ENCODE data around the gene BARX1. TPM values are rescaled to one million over a fixed set of nuclear protein-coding genes. Genes with fewer than 3 reads are reported as not detected.
A peak's percentile ranks its signal among the peaks of the same experiment; 100 is the strongest.

The BARX1 gene
- total RNA-seq, 1 donor from 2014 or later: not detected

DNA sequence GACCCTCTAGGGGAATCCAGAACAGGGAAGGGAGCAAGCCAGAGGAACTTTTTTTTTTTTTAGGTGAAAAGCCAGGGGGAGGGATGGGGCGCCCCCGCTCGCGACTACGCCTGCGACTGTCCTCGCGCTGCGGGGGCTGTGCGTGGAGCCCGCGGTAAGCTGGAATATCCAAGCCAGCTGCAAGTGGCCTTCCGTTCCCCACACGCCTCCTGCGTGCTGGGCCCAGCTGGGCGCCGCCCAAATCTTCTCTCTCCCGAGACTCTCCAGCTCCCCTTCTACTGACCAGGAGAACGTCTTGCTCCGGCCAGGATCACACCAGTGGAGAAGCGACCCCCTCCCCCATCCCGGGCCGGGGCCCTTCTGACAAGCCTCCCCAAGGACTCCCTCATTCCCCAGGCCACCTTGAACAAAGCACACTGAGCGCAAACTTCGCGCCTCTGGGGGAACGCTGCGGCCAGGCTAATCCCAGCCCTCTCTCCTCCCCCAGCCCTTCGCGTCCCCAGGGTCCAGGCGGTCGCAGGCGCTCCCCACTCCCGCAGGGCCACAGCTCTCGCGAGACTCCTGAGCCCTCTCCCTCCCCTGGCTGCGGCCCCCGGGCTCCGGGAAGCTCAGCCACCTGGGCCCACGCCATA is 6.6 kb downstream of the BARX1 start:
- intact Hi-C loops (cut with micrococcal nuclease): no loop called here
- H3K4me1 ChIP-seq: peaks cover 53% of the 10 kb centered on the region
- H3K27me3 ChIP-seq (ENCODE audit: low read depth): peaks cover 100% of the 10 kb centered on the region
- H3K9me3 ChIP-seq (replicated peaks): no peaks in the 10 kb centered on the region
- H3K36me3 ChIP-seq: no peaks in the 10 kb centered on the region
- DNase-seq: no peak
- no peak overlapping the region for H3K4me3 ChIP-seq
- TF ChIP-seq, protein P1, sequence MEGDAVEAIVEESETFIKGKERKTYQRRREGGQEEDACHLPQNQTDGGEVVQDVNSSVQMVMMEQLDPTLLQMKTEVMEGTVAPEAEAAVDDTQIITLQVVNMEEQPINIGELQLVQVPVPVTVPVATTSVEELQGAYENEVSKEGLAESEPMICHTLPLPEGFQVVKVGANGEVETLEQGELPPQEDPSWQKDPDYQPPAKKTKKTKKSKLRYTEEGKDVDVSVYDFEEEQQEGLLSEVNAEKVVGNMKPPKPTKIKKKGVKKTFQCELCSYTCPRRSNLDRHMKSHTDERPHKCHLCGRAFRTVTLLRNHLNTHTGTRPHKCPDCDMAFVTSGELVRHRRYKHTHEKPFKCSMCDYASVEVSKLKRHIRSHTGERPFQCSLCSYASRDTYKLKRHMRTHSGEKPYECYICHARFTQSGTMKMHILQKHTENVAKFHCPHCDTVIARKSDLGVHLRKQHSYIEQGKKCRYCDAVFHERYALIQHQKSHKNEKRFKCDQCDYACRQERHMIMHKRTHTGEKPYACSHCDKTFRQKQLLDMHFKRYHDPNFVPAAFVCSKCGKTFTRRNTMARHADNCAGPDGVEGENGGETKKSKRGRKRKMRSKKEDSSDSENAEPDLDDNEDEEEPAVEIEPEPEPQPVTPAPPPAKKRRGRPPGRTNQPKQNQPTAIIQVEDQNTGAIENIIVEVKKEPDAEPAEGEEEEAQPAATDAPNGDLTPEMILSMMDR (IDR thresholded peaks at IDR 0.05; ENCODE audit: borderline replicate concordance): no peak
- no peak overlapping the region for H3K27ac ChIP-seq (replicated peaks)

DNA sequence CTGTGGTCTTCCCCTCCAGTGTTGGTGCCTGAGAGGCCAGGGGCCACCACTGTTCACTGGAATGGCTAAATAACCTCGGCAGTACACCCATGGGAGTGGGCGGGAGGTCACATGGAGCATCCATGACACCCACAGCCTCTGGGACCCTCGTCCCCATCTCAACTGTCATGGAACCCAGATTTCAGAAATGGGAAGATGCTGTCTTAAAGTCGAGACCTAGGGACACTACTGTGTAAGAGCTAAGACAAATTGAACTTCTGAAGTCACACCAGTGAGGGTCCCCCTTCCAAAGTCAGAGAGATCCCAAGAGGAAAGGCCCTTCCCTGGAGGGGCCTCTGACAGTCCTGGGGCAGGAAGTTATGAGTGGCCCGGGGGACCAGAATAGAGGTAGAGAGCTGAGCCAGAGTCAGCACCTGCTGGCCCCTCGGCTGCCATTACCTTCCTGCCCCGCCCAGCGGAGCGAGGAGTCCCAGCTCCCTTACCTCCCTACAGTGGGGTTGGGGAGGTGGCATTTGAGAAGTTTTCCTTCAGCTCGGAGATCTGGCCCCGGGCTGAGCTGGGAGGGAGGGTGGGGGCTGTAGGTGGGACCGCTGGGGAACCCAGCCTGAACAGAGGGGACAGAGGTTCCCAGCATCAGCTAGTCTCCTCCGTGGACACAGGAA is 7.6 kb downstream of the BARX1 start:
- TF ChIP-seq, protein P1 (IDR thresholded peaks at IDR 0.05; ENCODE audit: borderline replicate concordance): no peak
- no peak for DNase-seq
- Histone ChIP-seq H3K36me3 (no peaks in the 10 kb centered on the region), H3K27me3 (ENCODE audit: low read depth) (peaks cover 100% of the 10 kb centered on the region), H3K4me3 (no peak overlapping the region), H3K9me3 (replicated peaks) (no peaks in the 10 kb centered on the region), H3K4me1 (peaks cover 43% of the 10 kb centered on the region), H3K27ac (replicated peaks) (no peak overlapping the region)
- intact Hi-C loops (cut with micrococcal nuclease): no loop called here

DNA sequence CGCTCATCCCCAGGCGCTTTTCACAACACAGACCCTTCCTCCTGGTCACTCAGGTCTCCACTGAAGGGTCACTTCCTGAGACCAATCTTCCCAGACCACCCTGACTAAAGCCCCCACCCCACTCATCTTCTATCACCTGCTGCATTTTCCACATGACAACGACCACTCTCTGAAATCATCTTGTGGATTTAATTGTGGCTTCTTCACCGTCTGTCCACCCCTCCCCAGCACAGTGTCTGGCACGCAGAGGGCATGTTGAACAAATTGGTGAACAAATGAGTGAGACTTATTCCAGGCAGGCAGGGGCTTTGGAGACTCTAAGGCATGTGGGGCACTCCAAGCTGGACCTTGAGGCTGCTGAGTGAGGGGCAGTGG is 8.8 kb downstream of the BARX1 start:
- no peaks in the 10 kb centered on the region for H3K36me3 ChIP-seq
- TF ChIP-seq, protein P1 (IDR thresholded peaks at IDR 0.05; ENCODE audit: borderline replicate concordance): no peak
- no peaks in the 10 kb centered on the region for H3K9me3 ChIP-seq (replicated peaks)
- intact Hi-C loops (cut with micrococcal nuclease): no loop called here
- peak overlapping the region; percentile 56 for H3K4me3 ChIP-seq
- peaks cover 31% of the 10 kb centered on the region for H3K4me1 ChIP-seq
- peaks cover 100% of the 10 kb centered on the region for H3K27me3 ChIP-seq (ENCODE audit: low read depth)
- DNase-seq: no peak
- H3K27ac ChIP-seq (replicated peaks): no peak overlapping the region

DNA sequence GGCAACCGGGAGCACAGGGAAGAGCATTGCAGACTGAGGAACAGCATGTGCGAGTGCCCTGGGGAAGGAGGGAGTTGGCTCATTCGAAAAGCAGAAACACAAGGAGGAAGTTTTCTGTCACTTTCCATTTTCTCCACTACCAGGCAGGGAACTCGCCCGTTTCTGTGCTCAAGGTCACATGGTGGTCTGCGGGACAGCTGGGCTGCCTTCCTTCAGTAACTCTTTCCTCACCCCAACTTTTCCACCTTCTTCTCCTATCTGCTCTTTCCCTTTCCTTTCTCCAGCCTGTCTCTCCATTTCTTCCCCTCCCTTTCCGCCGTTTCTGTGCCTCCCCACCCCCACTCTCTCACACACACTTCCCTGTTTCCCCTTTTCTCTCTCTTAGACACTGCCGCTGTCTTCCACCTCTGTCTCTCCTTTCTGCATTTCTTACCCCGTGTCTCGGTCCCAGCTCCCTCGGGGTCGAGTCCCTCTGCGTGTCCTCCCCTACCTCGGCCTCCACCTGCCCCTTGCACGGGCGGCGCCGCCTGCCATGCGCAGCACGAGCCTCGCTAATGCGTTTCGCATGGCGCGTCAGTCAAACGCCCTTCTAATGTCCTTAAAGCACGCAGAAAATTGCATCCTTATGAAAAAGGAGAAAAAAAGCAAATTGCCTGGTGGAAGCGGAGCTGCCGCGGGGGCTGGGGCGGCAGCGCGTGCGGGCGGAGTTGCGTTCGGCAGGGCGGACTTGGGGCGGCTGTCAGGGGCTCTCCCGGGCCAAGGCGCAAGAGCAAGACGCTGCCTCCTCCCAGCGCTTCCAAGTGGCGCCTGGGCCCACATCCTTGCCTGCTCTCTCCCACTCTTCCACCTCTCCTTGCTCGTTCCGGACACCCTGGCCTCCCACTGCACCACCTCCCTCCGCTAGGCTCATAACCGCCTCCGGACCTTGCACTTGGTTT is 9.5 kb downstream of the BARX1 start:
- TF ChIP-seq, protein P1 (IDR thresholded peaks at IDR 0.05; ENCODE audit: borderline replicate concordance): no peak
- DNase-seq: no peak
- intact Hi-C loops (cut with micrococcal nuclease): no loop called here
- no peak overlapping the region for H3K27ac ChIP-seq (replicated peaks)
- H3K9me3 ChIP-seq (replicated peaks): no peaks in the 10 kb centered on the region
- no peaks in the 10 kb centered on the region for H3K36me3 ChIP-seq
- H3K4me3 ChIP-seq: peak overlapping the region; percentile 56
- peaks cover 24% of the 10 kb centered on the region for H3K4me1 ChIP-seq
- H3K27me3 ChIP-seq (ENCODE audit: low read depth): peaks cover 100% of the 10 kb centered on the region

DNA sequence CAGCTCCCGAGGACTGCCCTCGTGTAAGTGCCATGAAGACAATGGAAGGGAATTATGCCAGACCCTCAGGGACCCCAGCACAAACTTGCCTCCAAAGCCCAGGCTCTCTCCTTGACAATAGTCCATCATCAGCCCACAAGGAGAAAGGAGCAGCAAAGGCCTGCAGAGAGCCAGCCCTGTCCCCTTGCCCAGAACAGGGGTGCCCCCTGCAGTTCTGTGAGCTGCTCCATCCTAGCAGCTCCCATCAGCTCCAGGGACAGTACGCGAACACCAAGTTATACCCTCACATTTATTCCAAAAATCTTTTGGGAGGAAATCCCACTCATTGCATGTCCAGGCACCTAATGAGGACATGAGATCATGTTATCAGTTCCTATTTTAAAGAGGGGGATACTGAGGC is 11.1 kb downstream of the BARX1 start:
- peaks cover 100% of the 10 kb centered on the region for H3K27me3 ChIP-seq (ENCODE audit: low read depth)

More for the DNA sequence above, 11.1 kb downstream of the BARX1 start:
- no peaks in the 10 kb centered on the region for H3K9me3 ChIP-seq (replicated peaks)
- no peak for DNase-seq
- no peak overlapping the region for H3K4me3 ChIP-seq
- H3K36me3 ChIP-seq: no peaks in the 10 kb centered on the region
- intact Hi-C loops (cut with micrococcal nuclease): no loop called here
- peaks cover 18% of the 10 kb centered on the region for H3K4me1 ChIP-seq
- H3K27ac ChIP-seq (replicated peaks): no peak overlapping the region
- TF ChIP-seq, protein P1 (IDR thresholded peaks at IDR 0.05; ENCODE audit: borderline replicate concordance): no peak
